Astrocyte of the hippocampus (primary cell): ENCODE results near the gene TEX11.
A peak's percentile ranks its signal among the peaks of the same experiment; 100 is the strongest.

Experiments
- DNase-seq: peaks from one replicate; pipeline ENCODE4 v3.0.0; 2011; ENCODE audit warnings: low read depth, low spot score

The TEX11 gene

DNA sequence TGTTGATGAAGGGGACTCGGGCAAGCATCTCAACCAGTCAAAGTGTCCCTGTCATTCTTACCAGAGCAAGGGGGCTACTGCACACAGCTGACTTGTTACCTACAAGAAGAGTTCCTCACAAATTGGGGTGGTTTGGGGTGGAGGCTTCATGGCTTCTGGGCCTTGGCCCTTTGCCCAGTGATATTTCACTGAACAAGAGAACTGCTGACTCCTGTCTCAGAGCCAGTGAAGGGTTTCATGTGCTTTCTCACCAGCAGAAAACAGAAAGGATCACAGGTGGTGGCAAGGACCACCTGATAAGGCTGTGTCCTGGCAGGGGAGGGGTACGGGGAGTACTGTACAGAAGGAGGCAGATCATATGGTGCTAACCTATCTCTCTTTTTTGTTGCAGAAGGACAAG lies 410.4 kb downstream of the TEX11 start:
- DNase-seq = no peak

DNA sequence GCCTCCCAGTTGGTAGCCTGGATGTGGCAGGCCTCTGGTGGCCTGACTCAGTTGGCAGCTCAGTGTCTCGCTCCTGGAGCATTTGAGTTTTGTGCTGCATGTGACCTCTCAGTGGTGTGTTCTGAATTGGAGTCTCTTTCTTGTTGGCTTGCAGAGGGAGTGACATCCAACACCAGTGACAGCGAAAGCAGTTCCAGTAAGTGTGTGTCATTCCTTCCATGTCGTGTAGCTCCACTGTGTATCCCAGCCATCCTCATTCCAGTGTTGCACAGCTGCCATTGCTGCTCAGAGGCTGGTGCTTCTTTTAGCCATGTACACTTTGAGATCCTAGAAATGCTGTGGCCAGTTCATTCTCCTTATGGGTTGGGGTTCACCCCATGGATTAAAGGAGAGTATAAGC lies 411.5 kb downstream of the TEX11 start:
- no peak for DNase-seq

DNA sequence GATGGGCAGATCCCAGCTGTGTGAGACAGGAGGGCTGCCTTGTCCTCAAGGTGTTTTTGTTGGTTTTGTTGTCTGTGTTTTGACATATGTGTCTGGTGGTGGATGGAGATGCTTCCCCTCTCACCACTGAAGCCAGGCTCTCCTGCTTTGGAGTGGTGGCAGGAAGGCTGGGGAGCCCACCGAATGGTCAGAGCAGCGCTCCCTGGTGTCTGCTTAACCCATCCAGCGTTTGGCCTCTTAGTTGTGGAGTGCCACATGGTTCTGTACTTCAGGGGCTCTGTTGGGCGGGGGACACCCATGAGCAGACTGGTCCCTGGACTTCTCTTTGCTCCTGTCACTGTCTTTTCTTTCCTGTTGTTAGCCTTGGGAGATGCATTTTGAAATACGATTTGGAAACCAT lies 412.0 kb downstream of the TEX11 start:
- DNase-seq = no peak

DNA sequence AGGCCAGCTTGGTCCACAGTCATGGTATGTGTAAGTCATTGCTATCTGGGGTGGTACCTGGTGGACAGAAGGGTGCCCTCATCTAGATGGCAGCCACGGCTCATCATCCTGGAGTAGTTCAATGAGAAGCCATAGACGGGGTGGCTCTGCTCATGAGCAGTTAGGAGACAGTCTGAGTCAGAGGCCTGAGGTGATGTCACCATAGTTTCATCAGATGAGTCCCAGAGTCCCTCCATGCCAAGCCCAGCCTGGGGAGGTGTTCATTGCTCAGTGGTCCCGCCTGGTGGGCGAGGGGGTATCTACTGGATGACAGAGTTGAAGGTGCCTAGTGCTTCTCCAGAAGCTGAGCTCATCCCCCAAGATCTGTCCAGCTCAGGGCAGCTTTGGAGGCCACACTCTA lies 414.1 kb downstream of the TEX11 start:
- DNase-seq = no peak

DNA sequence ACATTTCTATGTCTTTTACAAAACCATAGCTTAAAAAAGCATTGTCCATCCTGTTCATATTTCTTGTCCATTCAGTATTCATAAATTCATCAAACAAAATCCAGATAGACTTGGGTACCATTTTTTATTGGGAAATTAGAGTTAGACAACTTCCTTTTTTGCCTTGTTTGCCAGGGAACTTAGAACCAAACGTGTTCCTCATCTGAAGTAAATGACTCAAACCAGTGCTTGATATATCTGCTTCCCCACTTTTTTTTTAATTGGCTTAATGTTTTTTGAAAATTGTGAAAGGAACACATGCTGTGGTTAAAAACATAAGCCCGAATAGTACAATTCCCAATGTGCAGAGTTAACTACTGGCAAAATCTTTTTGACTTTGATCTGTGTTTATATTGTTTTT lies 419.7 kb downstream of the TEX11 start:
- DNase-seq = no peak

DNA sequence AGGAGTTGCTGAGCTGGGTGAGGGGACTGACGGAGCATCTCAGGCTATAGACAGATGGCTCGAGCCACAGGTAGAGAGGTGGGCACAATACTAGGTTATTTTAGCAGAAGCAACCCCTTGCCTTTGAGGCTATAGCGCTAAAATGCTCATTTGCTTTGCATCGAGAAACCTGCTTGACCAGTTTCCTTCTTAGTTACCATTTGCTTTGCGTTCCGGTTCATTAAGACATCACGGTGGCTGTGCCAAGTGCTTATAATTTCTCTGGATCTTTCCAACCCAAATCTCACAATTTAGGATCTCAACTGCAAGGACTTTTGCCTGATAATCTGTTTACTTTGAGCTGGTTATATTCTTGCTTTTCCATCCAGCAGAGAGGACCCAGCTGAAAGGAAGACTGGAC lies 423.0 kb downstream of the TEX11 start:
- no peak for DNase-seq

DNA sequence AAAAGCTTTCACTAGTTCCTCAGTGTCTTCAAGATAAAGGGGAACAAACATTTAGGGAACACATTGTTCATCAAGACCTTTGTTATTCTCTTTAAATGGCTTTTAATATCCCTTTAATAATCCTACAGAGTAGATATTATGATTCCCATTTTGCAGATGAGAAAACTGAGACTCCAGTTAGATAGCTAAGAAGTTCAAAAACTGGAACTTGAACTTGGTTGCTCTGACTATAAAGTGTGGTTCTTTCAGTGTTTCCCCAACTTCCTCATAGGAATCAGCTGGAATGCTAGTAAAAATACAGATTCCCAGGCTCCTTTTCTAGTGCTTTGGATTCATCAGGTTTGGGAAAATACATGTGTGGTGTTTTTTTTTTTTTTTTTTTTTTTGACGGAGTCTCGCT lies 426.2 kb downstream of the TEX11 start:
- no peak for DNase-seq

DNA sequence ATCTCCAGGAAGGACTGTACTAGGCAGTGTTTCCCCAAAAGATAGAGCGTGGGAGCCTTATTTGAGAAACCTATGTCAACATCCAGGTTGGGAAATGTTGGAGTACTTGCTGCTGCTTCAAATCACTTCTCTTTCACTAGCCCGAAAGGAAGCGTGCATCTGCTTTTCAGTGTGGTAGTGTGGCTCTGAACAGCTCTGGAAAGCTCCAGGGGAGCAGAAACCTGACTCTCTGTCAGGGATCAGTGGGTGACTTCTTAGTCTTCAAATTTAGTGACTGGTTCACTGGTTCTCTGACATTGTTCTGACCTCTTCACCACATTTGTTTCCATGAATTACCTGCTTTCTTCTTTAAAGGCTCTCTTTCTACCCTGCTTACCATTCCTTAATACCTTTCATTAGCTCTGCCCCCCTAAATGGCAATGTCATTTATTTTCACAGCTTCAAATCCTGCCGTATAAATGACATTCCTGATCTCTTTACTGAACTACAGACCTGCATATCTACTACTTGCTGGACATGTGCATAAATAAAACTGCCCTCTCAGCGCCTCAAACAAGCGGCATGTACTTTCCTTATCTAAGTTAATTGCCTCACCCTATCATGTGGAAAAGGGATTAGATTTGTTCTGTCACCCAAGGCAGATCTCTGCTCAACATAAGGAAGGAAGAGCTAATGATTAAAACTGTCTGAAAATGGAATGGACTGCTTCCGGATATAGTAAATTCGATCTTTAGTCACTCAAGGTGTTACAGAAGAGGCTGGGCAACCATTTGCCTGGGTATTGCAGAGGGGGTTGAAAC lies 426.8 kb downstream of the TEX11 start:
- DNase-seq = no peak

DNA sequence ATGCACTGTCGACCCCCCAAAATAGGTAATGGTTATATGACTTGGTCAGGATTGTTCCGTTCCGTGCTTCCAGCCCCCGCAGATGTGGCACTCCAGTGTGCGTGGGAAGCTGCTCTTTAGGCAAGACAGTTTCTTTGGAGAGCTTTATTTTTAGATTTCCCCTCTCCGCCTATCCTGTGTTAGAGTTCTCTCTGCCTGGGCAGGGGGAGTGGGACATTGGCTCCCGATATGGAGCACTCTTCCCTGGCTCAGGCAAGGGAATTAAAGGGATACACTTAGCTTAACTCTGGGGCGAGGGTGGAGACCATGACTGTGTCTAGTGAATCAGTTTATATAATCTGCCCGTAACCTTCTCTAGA lies 427.9 kb downstream of the TEX11 start:
- DNase-seq = no peak

DNA sequence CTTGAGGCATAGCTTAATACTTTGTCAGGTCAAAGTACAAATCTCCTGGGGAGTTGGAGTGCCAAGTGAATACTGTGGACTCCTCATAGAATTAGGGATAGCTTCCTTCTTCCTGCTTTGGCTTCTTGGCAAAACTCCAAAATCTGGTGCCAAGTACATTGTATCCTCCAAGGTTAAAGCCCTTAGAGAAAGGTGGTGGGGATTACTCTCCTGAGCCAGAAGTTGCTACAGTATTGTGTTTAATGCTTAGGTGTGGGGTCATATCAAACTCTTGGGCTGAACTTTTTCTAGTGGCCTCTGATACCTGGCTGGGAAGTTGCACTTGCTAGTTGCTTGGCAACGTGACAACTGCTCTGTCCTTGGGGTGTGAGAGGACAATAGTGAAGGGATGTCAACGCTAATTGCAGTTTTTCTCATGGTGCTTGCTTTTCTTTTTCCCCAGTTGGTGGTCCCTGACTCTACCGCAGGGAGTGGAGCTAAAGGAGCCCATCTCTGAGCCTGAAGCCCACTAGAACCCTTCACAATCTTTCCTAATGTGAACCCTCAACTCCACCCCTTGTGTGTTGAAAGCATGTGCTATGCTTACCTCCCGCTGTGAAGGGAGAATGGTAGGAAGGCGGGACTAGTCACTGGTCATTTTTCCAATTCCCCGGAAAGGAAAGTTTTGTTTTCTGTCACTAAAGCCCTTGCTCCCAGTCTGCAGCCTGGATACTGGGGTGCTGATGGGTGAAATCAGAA lies 428.4 kb downstream of the TEX11 start:
- DNase-seq = no peak

DNA sequence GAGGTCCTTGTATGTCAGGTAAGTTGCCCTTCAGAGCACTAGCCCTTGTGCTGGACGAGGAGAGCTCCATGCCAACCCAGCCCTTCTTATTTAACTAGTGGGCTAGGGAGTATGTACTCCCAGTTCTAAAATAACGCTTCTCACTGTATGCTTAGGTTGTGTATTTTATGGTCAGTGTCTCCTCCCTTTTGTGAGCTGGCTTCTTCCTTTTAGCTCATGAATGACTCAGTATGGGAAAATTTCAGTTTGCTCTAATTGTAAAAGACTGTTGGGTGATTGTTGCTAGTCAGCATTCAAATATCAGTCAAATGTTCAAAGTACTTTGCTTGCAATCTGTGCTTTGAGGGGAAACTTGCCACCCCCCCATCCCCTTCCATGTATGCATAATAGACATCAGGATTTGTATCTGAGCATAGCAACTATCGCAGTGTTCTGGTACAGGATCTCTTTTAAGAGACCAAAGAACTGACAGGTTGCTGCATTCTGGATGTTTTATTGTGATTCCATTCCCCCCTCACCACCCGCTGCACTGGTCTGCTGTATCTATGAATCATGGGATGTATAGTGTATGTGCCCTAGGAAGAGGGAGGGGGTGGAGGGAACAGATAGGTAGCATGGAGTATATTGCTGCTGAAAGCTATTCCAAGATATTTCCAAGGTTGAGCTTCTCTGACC lies 429.1 kb downstream of the TEX11 start:
- DNase-seq = peak; percentile 48
